ENCODE data around the gene ANKRD11. TPM values are rescaled to one million over a fixed set of nuclear protein-coding genes. Genes with fewer than 3 reads are reported as not detected.

The ANKRD11 gene
- polyA plus RNA-seq, 3 donors = 3.2 to 62.4 (median 5.4) TPM

GRCh38 chr16:89442990-89443726 is 47.2 kb downstream of the ANKRD11 start:
- peaks cover 17 to 19% of the 10 kb centered on the region in 2 donors for H3K36me3 Mint-ChIP-seq
- H3K4me3 Mint-ChIP-seq = no peak overlapping the region
- intact Hi-C loops (cut with micrococcal nuclease) = loop anchor here in 1 of 2 donors (5.0 kb wide), 2 partner anchors 36 to 44 kb away; no protein-coding TSS in a partner anchor
- Histone ChIP-seq H3K4me1 (ENCODE audit: control insufficient read depth in 1 of 2, insufficient read depth in 2 of 2, low read length in 2 of 2) (peaks cover 56 to 77% of the 10 kb centered on the region in 2 donors), H3K27me3 (ENCODE audit: control insufficient read depth in 2 of 2, insufficient read depth in 2 of 2, low read length in 2 of 2) (no peaks in the 10 kb centered on the region), H2AFZ (ENCODE audit: insufficient read depth, low read depth, low read length, poor library complexity, severe bottlenecking) (no peak overlapping the region), H3K4me2 (replicated peaks; ENCODE audit: extremely low read depth, low read length, poor library complexity, severe bottlenecking) (no peak overlapping the region), H3K36me3 (replicated peaks in 1 of 2; ENCODE audit: control insufficient read depth in 1 of 2, insufficient read depth in 2 of 2, low read length in 2 of 2) (peaks cover 0 to 9% of the 10 kb centered on the region in 2 donors), H3K9ac (ENCODE audit: insufficient read depth, low read length, poor library complexity, severe bottlenecking) (no peak overlapping the region), H4K20me1 (ENCODE audit: insufficient read depth, low read length) (peaks cover 100% of the 10 kb centered on the region), H3K4me3 (replicated peaks in 1 of 3; ENCODE audit: low read depth in 2 of 3, low read length in 3 of 3) (no peak overlapping the region), H3K27ac (ENCODE audit: low read depth in 1 of 2, low read length in 2 of 2) (peak overlapping the region in 1 of 2 donors; percentile 35), H3K9me3 (replicated peaks in 1 of 2; ENCODE audit: control insufficient read depth in 1 of 2, insufficient read depth in 1 of 2, low read length in 2 of 2) (no peaks in the 10 kb centered on the region), H3K79me2 (ENCODE audit: insufficient read depth, low read length) (peaks cover 100% of the 10 kb centered on the region)
- H3K9me3 Mint-ChIP-seq = no peaks in the 10 kb centered on the region
- H3K27me3 Mint-ChIP-seq (ENCODE audit: low read depth in 3 of 3) = peaks cover 0 to 2% (median 0%) of the 10 kb centered on the region in 3 donors
- DNase-seq = no peak
- 59% methylated on average over 8 of the region's 13 CpGs for WGBS (ENCODE audit: insufficient coverage)
- TF ChIP-seq CTCF (IDR thresholded peaks at IDR 0.05) = no peak
- H3K4me1 Mint-ChIP-seq = peaks cover 88% of the 10 kb centered on the region
- H3K27ac Mint-ChIP-seq = peak overlapping the region in 6 of 7 donors; percentile 21 to 79 (median 71)

GRCh38 chr16:89442588-89442987 is 47.8 kb downstream of the ANKRD11 start:
- 79% methylated on average over 8 of the region's 10 CpGs for WGBS (ENCODE audit: insufficient coverage)
- peaks cover 100% of the 10 kb centered on the region for H4K20me1 ChIP-seq (ENCODE audit: insufficient read depth, low read length)

More at GRCh38 chr16:89442588-89442987, 47.8 kb downstream of the ANKRD11 start:
- peaks cover 60 to 83% of the 10 kb centered on the region in 2 donors for H3K4me1 ChIP-seq (ENCODE audit: control insufficient read depth in 1 of 2, insufficient read depth in 2 of 2, low read length in 2 of 2)
- H3K27me3 Mint-ChIP-seq (ENCODE audit: low read depth in 3 of 3) = peaks cover 0 to 3% (median 0%) of the 10 kb centered on the region in 3 donors
- no peak overlapping the region for H3K9ac ChIP-seq (ENCODE audit: insufficient read depth, low read length, poor library complexity, severe bottlenecking)
- no peaks in the 10 kb centered on the region for H3K9me3 ChIP-seq (replicated peaks in 1 of 2; ENCODE audit: control insufficient read depth in 1 of 2, insufficient read depth in 1 of 2, low read length in 2 of 2)
- peaks cover 19 to 22% of the 10 kb centered on the region in 2 donors for H3K36me3 Mint-ChIP-seq
- no peak overlapping the region for H2AFZ ChIP-seq (ENCODE audit: insufficient read depth, low read depth, low read length, poor library complexity, severe bottlenecking)
- no peak for DNase-seq
- no peaks in the 10 kb centered on the region for H3K9me3 Mint-ChIP-seq
- H3K27me3 ChIP-seq (ENCODE audit: control insufficient read depth in 2 of 2, insufficient read depth in 2 of 2, low read length in 2 of 2) = no peaks in the 10 kb centered on the region
- peaks cover 0 to 9% of the 10 kb centered on the region in 2 donors for H3K36me3 ChIP-seq (replicated peaks in 1 of 2; ENCODE audit: control insufficient read depth in 1 of 2, insufficient read depth in 2 of 2, low read length in 2 of 2)
- peak overlapping the region in 1 of 2 donors; percentile 35 for H3K27ac ChIP-seq (ENCODE audit: low read depth in 1 of 2, low read length in 2 of 2)
- no peak overlapping the region for H3K4me2 ChIP-seq (replicated peaks; ENCODE audit: extremely low read depth, low read length, poor library complexity, severe bottlenecking)
- peaks cover 100% of the 10 kb centered on the region for H3K79me2 ChIP-seq (ENCODE audit: insufficient read depth, low read length)
- H3K27ac Mint-ChIP-seq = peak overlapping the region; percentile 12 to 80 (median 78)
- no peak for TF ChIP-seq CTCF (IDR thresholded peaks at IDR 0.05)
- H3K4me3 Mint-ChIP-seq = no peak overlapping the region
- no peak overlapping the region for H3K4me3 ChIP-seq (replicated peaks in 1 of 3; ENCODE audit: low read depth in 2 of 3, low read length in 3 of 3)
- intact Hi-C loops (cut with micrococcal nuclease) = loop anchor here in 1 of 2 donors (5.0 kb wide), 2 partner anchors 35 to 45 kb away; no protein-coding TSS in a partner anchor
- H3K4me1 Mint-ChIP-seq = peaks cover 91% of the 10 kb centered on the region

All from CD14-positive monocyte (primary cell).